ENCODE data around the gene GRIK4.

DNA sequence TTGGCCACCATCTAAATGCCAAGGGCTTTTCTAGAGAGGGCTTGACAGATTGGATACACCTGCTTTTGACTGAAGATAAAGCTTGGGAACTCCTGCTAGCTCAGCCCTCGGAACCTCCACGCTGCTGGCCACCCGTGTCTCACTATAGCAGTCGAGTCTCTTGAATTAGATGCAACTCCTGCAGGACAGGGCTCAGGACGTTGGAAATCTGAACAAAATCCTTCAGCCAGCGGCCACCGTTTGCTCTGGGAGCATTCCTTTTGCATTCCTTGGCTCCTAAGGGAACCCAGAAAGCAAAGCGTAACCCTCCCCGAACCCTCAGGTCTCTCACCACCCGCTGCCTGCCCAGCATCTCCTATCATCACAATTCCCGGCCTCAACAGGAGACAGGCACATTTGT lies 77.8 kb downstream of the GRIK4 start:
- TF ChIP-seq CTCF (conservative IDR thresholded peaks at IDR 0.05; ENCODE audit: low read length) (no peak), EZH2phosphoT487 (IDR thresholded peaks at IDR 0.05; ENCODE audit: borderline replicate concordance, low read depth, low read length) (no peak)

All from OCI-LY7 (cell line).